Lower leg skin (tissue), 4 donors: Measurements from ENCODE around the gene CPXM1. TPM values are rescaled to one million over a fixed set of nuclear protein-coding genes. Genes with fewer than 3 reads are reported as not detected.

Experiments
- DNase-seq, 2 donors: peaks; one replicate each; pipeline ENCODE4 v3.0.0-alpha.2; 2019; ENCODE audit warnings: low spot score in 2 of 2
- H3K4me3 ChIP-seq: fragments of 200-600 bp; sonication (generic); 2 replicates; pipeline ENCODE4 v1.5.1; 2017; ENCODE audit warnings: mild to moderate bottlenecking, low read depth; ENCODE audit not compliant: poor library complexity, severe bottlenecking
- CTCF ChIP-seq, 3 donors: fragments of 450-650 bp; IDR thresholded peaks; one replicate each; pipeline ENCODE4 v1.5.1; 2016; ENCODE audit warnings: antibody characterized with exemption in 3 of 3, mild to moderate bottlenecking in 3 of 3, moderate library complexity in 2 of 3
- POLR2A ChIP-seq, 2 donors: fragments of 450-650 bp; IDR thresholded peaks; one replicate each; pipeline ENCODE4 v1.6.1; 2016 to 2017; ENCODE audit warnings: antibody characterized with exemption in 2 of 2, mild to moderate bottlenecking in 1 of 2, moderate library complexity in 1 of 2
- WGBS, 2 donors: methylation state at CpG; one replicate each; pipeline ENCODE4 v1.1.5; 2018; 5-methylcytosine and 5-hydroxymethylcytosine counted together
- intact Hi-C: fragments of 100-400 bp; cut with DNase I; formaldehyde crosslinking; loops from one replicate; pipeline ENCODE4 v1.15.0; 2023; ENCODE audit warnings: low total_unique reads
- total RNA-seq, 4 donors: library from RNA; depleted of rRNA; stranded (reverse); fragments of >200 nt; gene quantifications; one replicate each; pipeline ENCODE4 v1.1.0, GENCODE V29; 2016

The CPXM1 gene
- total RNA-seq, 4 donors from 2014 or later = 0.12 to 3.6 (median 1.4) TPM

- intact Hi-C loops = no loop called here
- TF ChIP-seq POLR2A (IDR thresholded peaks at IDR 0.05) (no peak), CTCF (IDR thresholded peaks at IDR 0.05) (no peak)
- WGBS, 2 donors = 33 to 35% methylated on average over 32 of the region's 32 CpGs
- no peak overlapping the region for H3K4me3 ChIP-seq
- peak in 1 of 2 donors; percentile 42 for DNase-seq
These were observed 19.9 kb upstream of the CPXM1 start for GRCh38 chr20:2820084-2820895.

- no peak overlapping the region for H3K4me3 ChIP-seq
- TF ChIP-seq POLR2A (IDR thresholded peaks at IDR 0.05) (no peak), CTCF (IDR thresholded peaks at IDR 0.05) (no peak)
- 76 to 80% methylated on average over 7 of the region's 7 CpGs for WGBS, 2 donors
- peak in 1 of 2 donors; percentile 88 for DNase-seq
- intact Hi-C loops = no loop called here
These were observed 17.6 kb upstream of the CPXM1 start for GRCh38 chr20:2817891-2818595.

GRCh38 chr20:2817341-2817726, 16.9 kb upstream of the CPXM1 start:
- H3K4me3 ChIP-seq = no peak overlapping the region
- peak in 1 of 2 donors; percentile 39 for DNase-seq
- 93% methylated on average over 2 of the region's 2 CpGs for WGBS, 2 donors
- intact Hi-C loops = no loop called here
- no peak for TF ChIP-seq CTCF (IDR thresholded peaks at IDR 0.05)
- no peak for TF ChIP-seq POLR2A (IDR thresholded peaks at IDR 0.05)

- TF ChIP-seq POLR2A (IDR thresholded peaks at IDR 0.05) (no peak), CTCF (IDR thresholded peaks at IDR 0.05) (no peak)
- H3K4me3 ChIP-seq = no peak overlapping the region
- intact Hi-C loops = no loop called here
- DNase-seq = peak in 1 of 2 donors; percentile 80
- 84 to 86% methylated on average over 11 to 20 of the region's 20 CpGs for WGBS, 2 donors
These were observed 16.3 kb upstream of the CPXM1 start for GRCh38 chr20:2816583-2817340.

GRCh38 chr20:2816030-2816582, 15.7 kb upstream of the CPXM1 start, which contains the start of gene TMEM239:
TSS of gene TMEM239 (plus strand) at chr20:2816364. CDS start at chr20:2816555, 191 bp downstream.
- intact Hi-C loops = no loop called here
- DNase-seq = peak in 1 of 2 donors; percentile 62

More at GRCh38 chr20:2816030-2816582, 15.7 kb upstream of the CPXM1 start, which contains the start of gene TMEM239:
- 74 to 75% methylated on average over 8 to 10 of the region's 10 CpGs for WGBS, 2 donors
- H3K4me3 ChIP-seq = no peak within 1 kb of the TSS
- TF ChIP-seq CTCF (IDR thresholded peaks at IDR 0.05) (no peak), POLR2A (IDR thresholded peaks at IDR 0.05) (no peak)
